Neural crest cell (in vitro differentiated cells): ENCODE measurements around the gene CRYGS. TPM values are rescaled to one million over a fixed set of nuclear protein-coding genes. Genes with fewer than 3 reads are reported as not detected.
"Not testable (repeated sequence)": the region's sequence is repeated elsewhere in the genome, so short reads cannot be mapped to it uniquely, and the experiment has no call there.

Experiments used
- DNase-seq: peaks from one replicate; pipeline ENCODE4 v3.0.0; 2021; ENCODE audit warnings: low read depth, mixed read lengths, low spot score
- H3K27ac Mint-ChIP-seq: one replicate; pipeline ENCODE4 v1.8.0; 2021; ENCODE audit warnings: mild to moderate bottlenecking, mixed read lengths; ENCODE audit not compliant: unreplicated experiment
- H3K27me3 Mint-ChIP-seq: 2 replicates; pipeline ENCODE4 v1.8.0; 2021; ENCODE audit warnings: low read depth, mild to moderate bottlenecking, mixed read lengths
- H3K36me3 Mint-ChIP-seq: 2 replicates; pipeline ENCODE4 v1.8.0; 2021; ENCODE audit warnings: low read depth, mild to moderate bottlenecking, mixed read lengths
- H3K4me1 Mint-ChIP-seq: 2 replicates; pipeline ENCODE4 v1.8.0; 2021; ENCODE audit warnings: mixed read lengths
- H3K4me3 Mint-ChIP-seq: one replicate; pipeline ENCODE4 v1.8.0; 2021; ENCODE audit warnings: mild to moderate bottlenecking, mixed read lengths
- H3K9me3 Mint-ChIP-seq: 2 replicates; pipeline ENCODE4 v1.8.0; 2021; ENCODE audit warnings: mixed read lengths
- CTCF ChIP-seq: fragments of 200-600 bp; sonication (generic); conservative IDR thresholded peaks from 2 replicates; pipeline ENCODE4 v1.5.0; 2021; ENCODE audit warnings: antibody characterized with exemption, mild to moderate bottlenecking
- total RNA-seq: library from RNA; stranded (reverse); gene quantifications from 2 replicates; pipeline ENCODE4 v1.2.1, GENCODE V29; 2021

The CRYGS gene
- total RNA-seq, 1 donor from 2014 or later, result 4.7 TPM

GRCh38 chr3:186536883-186537844, 7.0 kb downstream of the CRYGS start:
- no peak for DNase-seq
- H3K27ac Mint-ChIP-seq, result no peak overlapping the region
- H3K36me3 Mint-ChIP-seq, result no peaks in the 10 kb centered on the region
- peaks cover 6% of the 10 kb centered on the region for H3K4me1 Mint-ChIP-seq
- H3K9me3 Mint-ChIP-seq, result no peaks in the 10 kb centered on the region
- H3K27me3 Mint-ChIP-seq, result no peaks in the 10 kb centered on the region
- H3K4me3 Mint-ChIP-seq, result no peak overlapping the region
- no peak for TF ChIP-seq CTCF

- peaks cover 22% of the 10 kb centered on the region for H3K4me1 Mint-ChIP-seq
- TF ChIP-seq CTCF, result no peak
- H3K9me3 Mint-ChIP-seq, result peaks cover 2% of the 10 kb centered on the region
- DNase-seq, result no peak
- no peak overlapping the region for H3K4me3 Mint-ChIP-seq
- peak overlapping the region; percentile 29 for H3K27ac Mint-ChIP-seq
- H3K36me3 Mint-ChIP-seq, result no peaks in the 10 kb centered on the region
- no peaks in the 10 kb centered on the region for H3K27me3 Mint-ChIP-seq
Measured at GRCh38 chr3:186534113-186534669, 10.0 kb downstream of the CRYGS start.

- no peak for TF ChIP-seq CTCF
- peak; percentile 26 for DNase-seq
- peaks cover 28% of the 10 kb centered on the region for H3K4me1 Mint-ChIP-seq
- no peaks in the 10 kb centered on the region for H3K36me3 Mint-ChIP-seq
- peaks cover 2% of the 10 kb centered on the region for H3K9me3 Mint-ChIP-seq
- H3K27ac Mint-ChIP-seq, result peak overlapping the region; percentile 100
- peak overlapping the region; percentile 71 for H3K4me3 Mint-ChIP-seq
- no peaks in the 10 kb centered on the region for H3K27me3 Mint-ChIP-seq
Measured at GRCh38 chr3:186532598-186533072, 11.5 kb downstream of the CRYGS start.

GRCh38 chr3:186531694-186532093, 12.5 kb downstream of the CRYGS start:
- not testable (repeated sequence) for H3K27me3 Mint-ChIP-seq, H3K4me3 Mint-ChIP-seq, H3K9me3 Mint-ChIP-seq, H3K27ac Mint-ChIP-seq, DNase-seq, H3K36me3 Mint-ChIP-seq
- peaks cover 28% of the 10 kb centered on the region for H3K4me1 Mint-ChIP-seq

GRCh38 chr3:186530415-186530814, 13.8 kb downstream of the CRYGS start:
- peaks cover 2% of the 10 kb centered on the region for H3K9me3 Mint-ChIP-seq
- H3K27ac Mint-ChIP-seq, result no peak overlapping the region
- no peaks in the 10 kb centered on the region for H3K27me3 Mint-ChIP-seq
- TF ChIP-seq CTCF, result no peak
- no peaks in the 10 kb centered on the region for H3K36me3 Mint-ChIP-seq
- peaks cover 32% of the 10 kb centered on the region for H3K4me1 Mint-ChIP-seq
- no peak for DNase-seq
- no peak overlapping the region for H3K4me3 Mint-ChIP-seq
